DND-41 (cell line): Measurements from ENCODE around the gene SMIM41.

Experiments used
- ATAC-seq: fragments of 200-7000 bp; cut with Tn5 transposase; 3 replicates; pipeline ENCODE4 v1.9.1; 2021; ENCODE audit warnings: low read depth; ENCODE audit not compliant: insufficient read depth
- DNase-seq: peaks from one replicate; pipeline ENCODE4 v3.0.0-alpha.2; 2020
- H2AFZ ChIP-seq: 2 replicates; pipeline ENCODE4 v1.6.0; 2012; ENCODE audit warnings: low read depth, low read length
- H3K27ac ChIP-seq: 2 replicates; pipeline ENCODE4 v1.5.1; 2012; ENCODE audit warnings: low read length, inconsistent platforms
- H3K27me3 ChIP-seq: fragments of 200-600 bp; sonication (generic); 2 replicates; pipeline ENCODE4 v1.6.0; 2012; ENCODE audit warnings: low read length, mild to moderate bottlenecking, inconsistent platforms; ENCODE audit not compliant: insufficient read depth, poor library complexity
- H3K36me3 ChIP-seq: 2 replicates; pipeline ENCODE4 v1.5.1; 2012; ENCODE audit warnings: low read length, inconsistent platforms; ENCODE audit not compliant: insufficient read depth
- H3K4me1 ChIP-seq: 2 replicates; pipeline ENCODE4 v1.5.1; 2012; ENCODE audit warnings: mild to moderate bottlenecking, low read length; ENCODE audit not compliant: insufficient read depth
- H3K4me2 ChIP-seq: 2 replicates; pipeline ENCODE4 v1.6.0; 2012; ENCODE audit warnings: mild to moderate bottlenecking, moderate library complexity, low read length, inconsistent platforms; ENCODE audit not compliant: insufficient read depth
- H3K4me3 ChIP-seq, 2 experiments: fragments of 200-600 bp in 1 of 2; shearing (Covaris generic) in 1 of 2; 2 replicates each; pipeline ENCODE4 v1.5.1; 2012 to 2016; ENCODE audit warnings: inconsistent platforms in 2 of 2, low read length in 2 of 2, mild to moderate bottlenecking in 2 of 2, low read depth in 1 of 2, moderate library complexity in 1 of 2
- H3K79me2 ChIP-seq: 2 replicates; pipeline ENCODE4 v1.6.0; 2012; ENCODE audit warnings: low read length, inconsistent platforms; ENCODE audit not compliant: insufficient read depth
- H3K9ac ChIP-seq: 2 replicates; pipeline ENCODE4 v1.6.0; 2012; ENCODE audit warnings: low read depth, mild to moderate bottlenecking, inconsistent platforms, low read length, moderate library complexity
- H3K9me3 ChIP-seq: 2 replicates; pipeline ENCODE4 v1.5.1; 2012; ENCODE audit warnings: low read length, moderate library complexity, mild to moderate bottlenecking, inconsistent platforms; ENCODE audit not compliant: insufficient read depth, severe bottlenecking
- H4K20me1 ChIP-seq: 2 replicates; pipeline ENCODE4 v1.6.0; 2012; ENCODE audit warnings: low read length; ENCODE audit not compliant: insufficient read depth
- CTCF ChIP-seq: IDR thresholded peaks from 2 replicates; pipeline ENCODE4 v1.5.1; 2012; ENCODE audit warnings: borderline replicate concordance, low read length, moderate library complexity, mild to moderate bottlenecking; ENCODE audit not compliant: poor library complexity, severe bottlenecking; ENCODE audit errors: extremely low read depth
- EZH2 ChIP-seq: IDR thresholded peaks from 3 replicates; pipeline ENCODE4 v1.6.1; 2012; ENCODE audit warnings: borderline replicate concordance, low read depth, mild to moderate bottlenecking, moderate library complexity, low read length, inconsistent platforms; ENCODE audit not compliant: severe bottlenecking

The SMIM41 gene

GRCh38 chr12:52057638-52058576 lies 21.6 kb upstream of the SMIM41 start:
- ATAC-seq (no peak), DNase-seq (no peak)
- peaks cover 12% of the 10 kb centered on the region for H4K20me1 ChIP-seq
- H3K27ac ChIP-seq = no peak overlapping the region
- H3K9me3 ChIP-seq = no peaks in the 10 kb centered on the region
- no peak overlapping the region for H3K9ac ChIP-seq
- H2AFZ ChIP-seq = no peak overlapping the region
- peaks cover 23% of the 10 kb centered on the region for H3K27me3 ChIP-seq
- no peaks in the 10 kb centered on the region for H3K79me2 ChIP-seq
- no peak for TF ChIP-seq EZH2
- no peak for TF ChIP-seq CTCF
- no peaks in the 10 kb centered on the region for H3K36me3 ChIP-seq
- H3K4me3 ChIP-seq = no peak overlapping the region
- H3K4me1 ChIP-seq = no peaks in the 10 kb centered on the region
- no peak overlapping the region for H3K4me2 ChIP-seq

- no peak for ATAC-seq
- H3K4me2 ChIP-seq = no peak overlapping the region
Measured at GRCh38 chr12:52058631-52059361, 20.7 kb upstream of the SMIM41 start.

GRCh38 chr12:52059582-52060497 lies 19.7 kb upstream of the SMIM41 start:
- no peaks in the 10 kb centered on the region; the same call in none of the 2 replicates for H4K20me1 ChIP-seq
- H3K27ac ChIP-seq = no peak overlapping the region
- no peak overlapping the region for H2AFZ ChIP-seq
- no peak overlapping the region for H3K4me2 ChIP-seq
- peaks cover 12% of the 10 kb centered on the region for H3K27me3 ChIP-seq
- no peak for TF ChIP-seq CTCF
- TF ChIP-seq EZH2 = no peak
- DNase-seq (no peak), ATAC-seq (no peak)
- no peak overlapping the region for H3K9ac ChIP-seq
- H3K9me3 ChIP-seq = no peaks in the 10 kb centered on the region
- H3K4me3 ChIP-seq = no peak overlapping the region
- H3K36me3 ChIP-seq = no peaks in the 10 kb centered on the region
- no peaks in the 10 kb centered on the region for H3K79me2 ChIP-seq
- no peaks in the 10 kb centered on the region for H3K4me1 ChIP-seq

More at GRCh38 chr12:52058631-52059361, 20.7 kb upstream of the SMIM41 start:
- Histone ChIP-seq H4K20me1 (peaks cover 6% of the 10 kb centered on the region), H3K9ac (no peak overlapping the region), H2AFZ (no peak overlapping the region), H3K4me1 (no peaks in the 10 kb centered on the region), H3K27me3 (peaks cover 14% of the 10 kb centered on the region), H3K36me3 (no peaks in the 10 kb centered on the region), H3K27ac (no peak overlapping the region), H3K79me2 (no peaks in the 10 kb centered on the region), H3K9me3 (no peaks in the 10 kb centered on the region), H3K4me3 (no peak overlapping the region)
- DNase-seq = no peak
- TF ChIP-seq CTCF = no peak
- TF ChIP-seq EZH2 = no peak
